OCI-LY7 (cell line): ENCODE measurements around the gene GALP. TPM values are rescaled to one million over a fixed set of nuclear protein-coding genes. Genes with fewer than 3 reads are reported as not detected.

Source experiments
- BruUV-seq: library from RNA; stranded (reverse); fragments of 400-500 nt; replicated peaks from 2 replicates; lab custom pipeline; 2021; lab: Mats Ljungman, UMichigan
- CTCF ChIA-PET: fragments of 300-600 bp; sonication (Branson Sonifier 250); formaldehyde crosslinking; loops from one replicate; lab custom pipeline; 2022; ENCODE audit warnings: antibody characterized with exemption; ENCODE audit not compliant: unreplicated experiment; lab: Charles Lee
- POLR2A ChIA-PET: fragments of 300-600 bp; sonication (Branson Sonifier 250); formaldehyde crosslinking; loops from one replicate; lab custom pipeline; 2022; ENCODE audit warnings: antibody characterized with exemption; lab: Charles Lee
- DNase-seq: peaks from one replicate; pipeline ENCODE4 v3.0.0-alpha.2; 2015; ENCODE audit warnings: low spot score
- H2AFZ ChIP-seq: fragments of 200-600 bp; sonication (generic), shearing (Covaris generic); 2 replicates; pipeline ENCODE4 v1.6.1; 2014; ENCODE audit warnings: mild to moderate bottlenecking, antibody characterized with exemption, low read length, moderate library complexity
- H3K27ac ChIP-seq: fragments of 200-600 bp; sonication (generic); 2 replicates; pipeline ENCODE4 v1.5.1; 2014; ENCODE audit warnings: mixed run types, low read depth, mild to moderate bottlenecking, moderate library complexity, low read length, inconsistent platforms; ENCODE audit not compliant: poor library complexity, severe bottlenecking
- H3K36me3 ChIP-seq: fragments of 200-600 bp; sonication (generic); 2 replicates; pipeline ENCODE4 v1.6.1; 2014; ENCODE audit warnings: mild to moderate bottlenecking, antibody characterized with exemption, low read length, moderate library complexity, mixed read lengths; ENCODE audit not compliant: insufficient read depth
- H3K4me1 ChIP-seq: fragments of 200-600 bp; sonication (generic); 2 replicates; pipeline ENCODE4 v1.5.1; 2014; ENCODE audit warnings: mild to moderate bottlenecking, low read length; ENCODE audit not compliant: insufficient read depth, poor library complexity, severe bottlenecking
- H3K4me2 ChIP-seq: fragments of 200-600 bp; sonication (generic); 2 replicates; pipeline ENCODE4 v1.6.1; 2014; ENCODE audit warnings: mild to moderate bottlenecking, low read length
- H3K4me3 ChIP-seq: fragments of 200-600 bp; sonication (generic); 2 replicates; pipeline ENCODE4 v1.5.1; 2014; ENCODE audit warnings: mild to moderate bottlenecking, low read depth, low read length; ENCODE audit not compliant: poor library complexity, severe bottlenecking
- H3K79me2 ChIP-seq: fragments of 200-600 bp; sonication (generic); 2 replicates; pipeline ENCODE4 v1.6.1; 2016; ENCODE audit warnings: low read depth, mild to moderate bottlenecking, low read length, moderate library complexity, mixed read lengths; ENCODE audit not compliant: insufficient read depth
- H3K9me2 ChIP-seq: fragments of 200-600 bp; sonication (generic); 2 replicates; pipeline ENCODE4 v1.6.1; 2016; ENCODE audit warnings: mild to moderate bottlenecking, low read length, mixed read lengths; ENCODE audit not compliant: insufficient read depth
- H3K9me3 ChIP-seq: fragments of 200-600 bp; sonication (generic); 2 replicates; pipeline ENCODE4 v1.6.1; 2014; ENCODE audit warnings: mild to moderate bottlenecking, mixed run types, low read length, mixed read lengths
- H4K20me1 ChIP-seq: fragments of 200-600 bp; sonication (generic); 2 replicates; pipeline ENCODE4 v1.6.1; 2014; ENCODE audit warnings: mild to moderate bottlenecking, antibody characterized with exemption, low read length, moderate library complexity, mixed read lengths; ENCODE audit not compliant: insufficient read depth
- EZH2phosphoT487 ChIP-seq: fragments of 200-600 bp; sonication (generic); IDR thresholded peaks from 2 replicates; pipeline ENCODE4 v1.6.1; 2018; ENCODE audit warnings: low read depth, borderline replicate concordance, mild to moderate bottlenecking, mixed run types, antibody characterized with exemption, low read length, moderate library complexity, mixed read lengths
- intact Hi-C: fragments of 100-400 bp; cut with micrococcal nuclease; formaldehyde crosslinking; loops from one replicate; pipeline ENCODE4 v1.10.0; 2022; ENCODE audit not compliant: unreplicated experiment
- total RNA-seq, 2 experiments: library from RNA; depleted of rRNA in 1 of 2; stranded (reverse); fragments of >200 nt in 1 of 2; shearing (Covaris generic) in 1 of 2; gene quantifications; 2 replicates each; pipeline ENCODE4 v1.2.3, GENCODE V29; 2014 to 2022
- TF ChIP-seq, protein P1 (sequence below): fragments of 200-600 bp; sonication (generic); conservative IDR thresholded peaks from 2 replicates; pipeline ENCODE4 v1.5.1; 2014; ENCODE audit warnings: mild to moderate bottlenecking, antibody characterized with exemption, low read length, moderate library complexity, mixed read lengths

The GALP gene
- total RNA-seq, 2 experiments from 2014 or later = not detected

DNA sequence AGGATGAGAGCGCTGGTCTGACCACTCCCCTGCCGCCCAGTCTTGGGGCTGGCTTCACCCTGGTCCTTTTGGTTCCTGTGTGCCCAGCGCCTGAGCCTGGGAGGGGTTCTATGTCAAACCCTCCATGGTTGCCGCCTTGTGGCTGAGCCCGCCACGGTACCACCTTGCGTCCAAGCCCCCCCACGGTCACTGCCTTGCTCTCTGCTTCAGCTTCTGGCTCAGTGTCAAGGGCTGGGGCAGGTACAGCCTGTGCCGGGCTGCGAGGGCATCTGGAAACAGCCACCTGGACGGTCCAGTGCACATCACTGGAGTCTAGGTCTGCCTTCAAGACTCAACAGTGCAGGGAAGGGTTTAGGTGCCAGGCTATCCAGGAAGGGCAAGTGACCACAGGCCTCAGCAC, 14.3 kb upstream of the GALP start:
- Histone ChIP-seq H3K9me3 (no peaks in the 10 kb centered on the region), H4K20me1 (no peaks in the 10 kb centered on the region), H3K36me3 (peaks cover 16% of the 10 kb centered on the region), H2AFZ (no peak overlapping the region), H3K9me2 (no peaks in the 10 kb centered on the region), H3K4me1 (no peaks in the 10 kb centered on the region), H3K79me2 (no peaks in the 10 kb centered on the region), H3K4me2 (no peak overlapping the region), H3K27ac (no peak overlapping the region), H3K4me3 (no peak overlapping the region)
- ChIA-PET CTCF (no interaction called here), POLR2A (no interaction called here)
- no peak for DNase-seq
- no TSS peak for BruUV-seq
- no peak for TF ChIP-seq EZH2phosphoT487
- TF ChIP-seq, protein P1, sequence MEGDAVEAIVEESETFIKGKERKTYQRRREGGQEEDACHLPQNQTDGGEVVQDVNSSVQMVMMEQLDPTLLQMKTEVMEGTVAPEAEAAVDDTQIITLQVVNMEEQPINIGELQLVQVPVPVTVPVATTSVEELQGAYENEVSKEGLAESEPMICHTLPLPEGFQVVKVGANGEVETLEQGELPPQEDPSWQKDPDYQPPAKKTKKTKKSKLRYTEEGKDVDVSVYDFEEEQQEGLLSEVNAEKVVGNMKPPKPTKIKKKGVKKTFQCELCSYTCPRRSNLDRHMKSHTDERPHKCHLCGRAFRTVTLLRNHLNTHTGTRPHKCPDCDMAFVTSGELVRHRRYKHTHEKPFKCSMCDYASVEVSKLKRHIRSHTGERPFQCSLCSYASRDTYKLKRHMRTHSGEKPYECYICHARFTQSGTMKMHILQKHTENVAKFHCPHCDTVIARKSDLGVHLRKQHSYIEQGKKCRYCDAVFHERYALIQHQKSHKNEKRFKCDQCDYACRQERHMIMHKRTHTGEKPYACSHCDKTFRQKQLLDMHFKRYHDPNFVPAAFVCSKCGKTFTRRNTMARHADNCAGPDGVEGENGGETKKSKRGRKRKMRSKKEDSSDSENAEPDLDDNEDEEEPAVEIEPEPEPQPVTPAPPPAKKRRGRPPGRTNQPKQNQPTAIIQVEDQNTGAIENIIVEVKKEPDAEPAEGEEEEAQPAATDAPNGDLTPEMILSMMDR = no peak
- intact Hi-C loops = no loop called here

DNA sequence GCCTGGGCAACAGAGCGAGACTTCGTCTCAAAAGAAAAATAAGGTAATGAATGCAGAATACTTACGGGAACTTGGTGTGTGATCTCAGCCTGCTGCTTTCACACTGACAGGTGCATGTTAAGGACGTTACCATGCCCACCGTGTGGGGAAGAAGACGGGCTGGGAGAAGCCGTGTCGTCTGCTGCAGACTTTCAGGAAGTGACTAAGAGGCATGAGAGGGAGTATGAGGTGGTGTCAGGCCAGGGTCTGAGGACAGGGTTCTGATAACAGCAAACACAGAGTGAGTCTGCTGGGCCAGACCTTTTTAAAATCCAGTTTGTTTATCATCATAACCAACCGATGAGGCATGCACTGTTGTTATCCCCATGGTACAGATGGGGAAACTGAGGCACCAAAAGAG, 13.6 kb upstream of the GALP start:
- no peak overlapping the region for H3K4me2 ChIP-seq
- no peak for TF ChIP-seq EZH2phosphoT487
- TF ChIP-seq, protein P1 = no peak
- no peaks in the 10 kb centered on the region for H3K4me1 ChIP-seq
- H3K79me2 ChIP-seq = no peaks in the 10 kb centered on the region
- ChIA-PET POLR2A (no interaction called here), CTCF (no interaction called here)
- no peak overlapping the region for H3K27ac ChIP-seq
- H2AFZ ChIP-seq = no peak overlapping the region
- no peaks in the 10 kb centered on the region for H3K9me2 ChIP-seq
- no peak for DNase-seq
- H4K20me1 ChIP-seq = no peaks in the 10 kb centered on the region
- no peaks in the 10 kb centered on the region for H3K9me3 ChIP-seq
- intact Hi-C loops = no loop called here
- BruUV-seq = no TSS peak
- H3K36me3 ChIP-seq = peaks cover 16% of the 10 kb centered on the region
- no peak overlapping the region for H3K4me3 ChIP-seq

DNA sequence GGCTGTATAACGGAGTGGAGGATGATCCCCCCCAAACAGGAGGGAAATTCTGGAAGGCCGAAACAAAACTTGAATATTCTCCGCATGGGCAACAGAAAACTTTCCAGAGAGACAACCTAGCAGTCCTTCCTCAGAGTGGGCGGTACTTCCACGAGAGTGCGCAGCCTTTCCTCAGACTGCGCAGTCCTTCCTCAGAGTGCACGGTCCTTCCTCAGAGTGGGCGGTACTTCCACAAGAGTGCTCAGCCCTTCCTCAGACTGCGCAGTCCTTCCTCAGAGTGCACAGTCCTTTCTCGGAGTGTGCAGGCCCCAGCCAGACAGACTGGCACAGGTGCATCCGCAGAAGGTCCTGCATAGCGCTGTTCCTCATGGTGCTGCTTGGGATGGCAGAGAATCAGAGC, 12.7 kb upstream of the GALP start:
- H3K9me3 ChIP-seq = no peaks in the 10 kb centered on the region
- no peaks in the 10 kb centered on the region for H4K20me1 ChIP-seq
- H3K79me2 ChIP-seq = no peaks in the 10 kb centered on the region
- peaks cover 16% of the 10 kb centered on the region for H3K36me3 ChIP-seq
- no peak for DNase-seq
- no peaks in the 10 kb centered on the region for H3K4me1 ChIP-seq
- CTCF ChIA-PET = no interaction called here
- H3K27ac ChIP-seq = no peak overlapping the region
- intact Hi-C loops = no loop called here
- no peak overlapping the region for H3K4me2 ChIP-seq
- no peaks in the 10 kb centered on the region for H3K9me2 ChIP-seq
- no peak overlapping the region for H3K4me3 ChIP-seq
- no TSS peak for BruUV-seq
- no peak for TF ChIP-seq EZH2phosphoT487
- TF ChIP-seq, protein P1 = no peak
- no peak overlapping the region for H2AFZ ChIP-seq
- POLR2A ChIA-PET = no interaction called here
